Measurements from ENCODE around the gene TRIM41. TPM values are rescaled to one million over a fixed set of nuclear protein-coding genes. Genes with fewer than 3 reads are reported as not detected.
"Not testable (repeated sequence)": the region's sequence is repeated elsewhere in the genome, so short reads cannot be mapped to it uniquely, and the experiment has no call there.

TRIM41 gene
- polyA plus RNA-seq, 1 donor from 2014 or later: 32.1 TPM

- Histone ChIP-seq H3K27ac (ENCODE audit: low read length) (no peak overlapping the region), H3K9ac (ENCODE audit: low read length) (no peak overlapping the region), H3K27me3 (ENCODE audit: insufficient read depth, low read depth, low read length) (no peaks in the 10 kb centered on the region), H2AFZ (ENCODE audit: low read depth, low read length) (no peak overlapping the region), H3K4me3 (ENCODE audit: low read length) (no peak overlapping the region), H3K9me3 (ENCODE audit: low read length) (no peaks in the 10 kb centered on the region), H3K36me3 (ENCODE audit: insufficient read depth, low read length) (no peaks in the 10 kb centered on the region), H3K79me2 (replicated peaks; ENCODE audit: insufficient read depth, low read length) (no peaks in the 10 kb centered on the region), H3F3A (ENCODE audit: insufficient read depth, low read length, poor library complexity, severe bottlenecking) (no peaks in the 10 kb centered on the region), H3K4me2 (ENCODE audit: low read length) (no peak overlapping the region), H3K9me2 (ENCODE audit: insufficient read depth, low read length) (no peaks in the 10 kb centered on the region), H4K20me1 (ENCODE audit: insufficient read depth) (no peaks in the 10 kb centered on the region)
- TF ChIP-seq, protein P1, sequence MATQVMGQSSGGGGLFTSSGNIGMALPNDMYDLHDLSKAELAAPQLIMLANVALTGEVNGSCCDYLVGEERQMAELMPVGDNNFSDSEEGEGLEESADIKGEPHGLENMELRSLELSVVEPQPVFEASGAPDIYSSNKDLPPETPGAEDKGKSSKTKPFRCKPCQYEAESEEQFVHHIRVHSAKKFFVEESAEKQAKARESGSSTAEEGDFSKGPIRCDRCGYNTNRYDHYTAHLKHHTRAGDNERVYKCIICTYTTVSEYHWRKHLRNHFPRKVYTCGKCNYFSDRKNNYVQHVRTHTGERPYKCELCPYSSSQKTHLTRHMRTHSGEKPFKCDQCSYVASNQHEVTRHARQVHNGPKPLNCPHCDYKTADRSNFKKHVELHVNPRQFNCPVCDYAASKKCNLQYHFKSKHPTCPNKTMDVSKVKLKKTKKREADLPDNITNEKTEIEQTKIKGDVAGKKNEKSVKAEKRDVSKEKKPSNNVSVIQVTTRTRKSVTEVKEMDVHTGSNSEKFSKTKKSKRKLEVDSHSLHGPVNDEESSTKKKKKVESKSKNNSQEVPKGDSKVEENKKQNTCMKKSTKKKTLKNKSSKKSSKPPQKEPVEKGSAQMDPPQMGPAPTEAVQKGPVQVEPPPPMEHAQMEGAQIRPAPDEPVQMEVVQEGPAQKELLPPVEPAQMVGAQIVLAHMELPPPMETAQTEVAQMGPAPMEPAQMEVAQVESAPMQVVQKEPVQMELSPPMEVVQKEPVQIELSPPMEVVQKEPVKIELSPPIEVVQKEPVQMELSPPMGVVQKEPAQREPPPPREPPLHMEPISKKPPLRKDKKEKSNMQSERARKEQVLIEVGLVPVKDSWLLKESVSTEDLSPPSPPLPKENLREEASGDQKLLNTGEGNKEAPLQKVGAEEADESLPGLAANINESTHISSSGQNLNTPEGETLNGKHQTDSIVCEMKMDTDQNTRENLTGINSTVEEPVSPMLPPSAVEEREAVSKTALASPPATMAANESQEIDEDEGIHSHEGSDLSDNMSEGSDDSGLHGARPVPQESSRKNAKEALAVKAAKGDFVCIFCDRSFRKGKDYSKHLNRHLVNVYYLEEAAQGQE (IDR thresholded peaks at IDR 0.05; ENCODE audit: borderline replicate concordance): no peak
- TF ChIP-seq EZH2 (IDR thresholded peaks at IDR 0.05; ENCODE audit: borderline replicate concordance, insufficient read depth, low read length, poor library complexity, severe bottlenecking) (no peak), MXI1 (conservative IDR thresholded peaks at IDR 0.05; ENCODE audit: poor library complexity, severe bottlenecking) (no peak), RAD21 (conservative IDR thresholded peaks at IDR 0.05) (no peak), TAF1 (IDR thresholded peaks at IDR 0.05; ENCODE audit: low read depth) (no peak), POLR2AphosphoS5 (IDR thresholded peaks at IDR 0.05) (no peak), EP300 (conservative IDR thresholded peaks at IDR 0.05; ENCODE audit: poor library complexity, severe bottlenecking) (no peak)
These were observed 48.0 kb downstream of the TRIM41 start for GRCh38 chr5:181271081-181271480.

DNA sequence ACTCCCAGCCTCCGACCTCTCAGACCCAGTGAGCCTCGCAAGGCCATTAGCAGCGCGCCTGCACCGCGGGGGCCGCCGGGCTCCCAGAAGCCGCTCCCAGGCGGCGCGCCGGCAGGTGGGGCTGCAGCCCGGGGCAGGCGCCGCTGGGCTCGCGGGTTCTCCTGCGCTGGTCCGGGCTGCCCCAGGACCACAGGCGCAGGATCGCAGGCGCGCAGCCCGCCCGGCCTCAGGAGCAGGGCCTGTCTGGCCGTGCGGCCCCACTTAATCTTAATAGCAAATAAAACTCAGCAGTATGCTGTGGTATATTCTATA lies 50.3 kb downstream of the TRIM41 start:
- H3F3A ChIP-seq (ENCODE audit: insufficient read depth, low read length, poor library complexity, severe bottlenecking); H3K27me3 ChIP-seq (ENCODE audit: insufficient read depth, low read depth, low read length); H4K20me1 ChIP-seq (ENCODE audit: insufficient read depth); H3K9ac ChIP-seq (ENCODE audit: low read length); H3K9me2 ChIP-seq (ENCODE audit: insufficient read depth, low read length); H2AFZ ChIP-seq (ENCODE audit: low read depth, low read length); H3K36me3 ChIP-seq (ENCODE audit: insufficient read depth, low read length); H3K79me2 ChIP-seq (replicated peaks; ENCODE audit: insufficient read depth, low read length); H3K9me3 ChIP-seq (ENCODE audit: low read length); H3K4me3 ChIP-seq (ENCODE audit: low read length); H3K4me2 ChIP-seq (ENCODE audit: low read length); H3K27ac ChIP-seq (ENCODE audit: low read length): not testable (repeated sequence)

GRCh38 chr5:181280251-181280762 lies 57.2 kb downstream of the TRIM41 start:
- no peaks in the 10 kb centered on the region for H3K27me3 ChIP-seq (ENCODE audit: insufficient read depth, low read depth, low read length)
- H3K27ac ChIP-seq (ENCODE audit: low read length): peak overlapping the region; percentile 87
- H3K4me3 ChIP-seq (ENCODE audit: low read length): peak overlapping the region; percentile 78
- H3F3A ChIP-seq (ENCODE audit: insufficient read depth, low read length, poor library complexity, severe bottlenecking): no peaks in the 10 kb centered on the region
- H3K9ac ChIP-seq (ENCODE audit: low read length): peak overlapping the region; percentile 67
- peak overlapping the region; percentile 95 for H3K4me2 ChIP-seq (ENCODE audit: low read length)
- peaks cover 8% of the 10 kb centered on the region for H3K79me2 ChIP-seq (replicated peaks; ENCODE audit: insufficient read depth, low read length)
- H2AFZ ChIP-seq (ENCODE audit: low read depth, low read length): peak overlapping the region; percentile 76
- no peak for TF ChIP-seq TAF1 (IDR thresholded peaks at IDR 0.05; ENCODE audit: low read depth)
- TF ChIP-seq POLR2AphosphoS5 (IDR thresholded peaks at IDR 0.05): no peak
- TF ChIP-seq EP300 (conservative IDR thresholded peaks at IDR 0.05; ENCODE audit: poor library complexity, severe bottlenecking): no peak
- TF ChIP-seq SMC3 (conservative IDR thresholded peaks at IDR 0.05; ENCODE audit: poor library complexity): no peak
- no peak for TF ChIP-seq MXI1 (conservative IDR thresholded peaks at IDR 0.05; ENCODE audit: poor library complexity, severe bottlenecking)
- TF ChIP-seq EZH2 (IDR thresholded peaks at IDR 0.05; ENCODE audit: borderline replicate concordance, insufficient read depth, low read length, poor library complexity, severe bottlenecking): no peak
- TF ChIP-seq, protein P1 (IDR thresholded peaks at IDR 0.05; ENCODE audit: borderline replicate concordance): no peak
- TF ChIP-seq CTCF (IDR thresholded peaks at IDR 0.05; ENCODE audit: poor library complexity, severe bottlenecking): no peak
- no peak for TF ChIP-seq RAD21 (conservative IDR thresholded peaks at IDR 0.05)
- H3K9me2 ChIP-seq (ENCODE audit: insufficient read depth, low read length): no peaks in the 10 kb centered on the region
- no peaks in the 10 kb centered on the region for H3K36me3 ChIP-seq (ENCODE audit: insufficient read depth, low read length)
- H3K9me3 ChIP-seq (ENCODE audit: low read length): no peaks in the 10 kb centered on the region
- H4K20me1 ChIP-seq (ENCODE audit: insufficient read depth): no peaks in the 10 kb centered on the region

Data from neural cell (in vitro differentiated cells).